K562 (cell line): ENCODE measurements around the gene ZNF672. TPM values are rescaled to one million over a fixed set of nuclear protein-coding genes. Genes with fewer than 3 reads are reported as not detected.

Experiments
- BHLHE40 ChIP-seq: IDR thresholded peaks from 2 replicates; pipeline ENCODE4 v1.6.1; 2011; ENCODE audit warnings: low read length, improper control_type of control experiment
- CLOCK ChIP-seq: fragments of 250-450 bp; sonication (Bioruptor Pico); IDR thresholded peaks from 2 replicates; pipeline ENCODE4 v1.4.0; 2020; ENCODE audit warnings: mild to moderate bottlenecking, moderate library complexity, borderline replicate concordance
- CTCF ChIP-seq, 3 experiments: IDR thresholded peaks in 2 of 3; conservative IDR thresholded peaks in 1 of 3; 2 replicates each; pipeline ENCODE4 v1.5.1; 2011 to 2012; ENCODE audit warnings: low read length in 3 of 3, mild to moderate bottlenecking in 3 of 3, control low read depth in 2 of 3, improper control_type of control experiment in 1 of 3, inconsistent platforms in 1 of 3, low read depth in 1 of 3, mixed read lengths in 1 of 3, moderate library complexity in 1 of 3; ENCODE audit not compliant: insufficient read depth in 2 of 3
- E2F5 ChIP-seq: sonication (generic); formaldehyde crosslinking; IDR thresholded peaks from 2 replicates; pipeline ENCODE4 v1.8.0; 2022; ENCODE audit warnings: mild to moderate bottlenecking, missing genetic modification reagents
- ELF1 ChIP-seq: fragments of 200-800 bp; sonication (Bioruptor generic); IDR thresholded peaks from 2 replicates; pipeline ENCODE4 v1.6.1; 2016; ENCODE audit warnings: missing genetic modification characterization, missing compliant biosample characterization
- EP300 ChIP-seq: IDR thresholded peaks from 2 replicates; pipeline ENCODE4 v1.6.1; 2012; ENCODE audit warnings: low read length, improper control_type of control experiment
- FOXK2 ChIP-seq, 2 experiments: fragments of 450-650 bp; IDR thresholded peaks in 1 of 2; conservative IDR thresholded peaks in 1 of 2; 2 replicates each; pipeline ENCODE4 v1.6.1; 2016; ENCODE audit warnings: low read depth in 2 of 2, mild to moderate bottlenecking in 1 of 2
- MAFK ChIP-seq: IDR thresholded peaks from 2 replicates; pipeline ENCODE4 v1.6.1; 2011; ENCODE audit warnings: low read length, improper control_type of control experiment
- MAX ChIP-seq: sonication (generic); formaldehyde crosslinking; IDR thresholded peaks from 2 replicates; pipeline ENCODE4 v1.9.0; 2022; ENCODE audit warnings: mild to moderate bottlenecking, missing genetic modification reagents
- NELFE ChIP-seq: IDR thresholded peaks from 2 replicates; pipeline ENCODE4 v1.6.1; 2011; ENCODE audit warnings: mild to moderate bottlenecking; ENCODE audit not compliant: insufficient read depth, insufficient read length
- STAT6 ChIP-seq: sonication (generic); formaldehyde crosslinking; IDR thresholded peaks from 2 replicates; pipeline ENCODE4 v1.8.1; 2023; ENCODE audit warnings: mild to moderate bottlenecking, missing genetic modification reagents
- UBTF ChIP-seq, 2 experiments: IDR thresholded peaks; 2 replicates each; pipeline ENCODE4 v1.6.1; 2012; ENCODE audit warnings: improper control_type of control experiment in 2 of 2, low read depth in 2 of 2, low read length in 2 of 2, borderline replicate concordance in 1 of 2
- ZKSCAN3 ChIP-seq: fragments of 250-450 bp; sonication (Bioruptor Pico); IDR thresholded peaks from 2 replicates; pipeline ENCODE4 v1.4.0; 2020
- ZNF436 ChIP-seq: fragments of 250-450, 450-650 bp; sonication (Bioruptor Pico); formaldehyde crosslinking; IDR thresholded peaks from 2 replicates; pipeline ENCODE4 v1.7.0; 2020; ENCODE audit warnings: mild to moderate bottlenecking
- ZNF77 ChIP-seq: fragments of 250-450 bp; sonication (Bioruptor Pico); IDR thresholded peaks from 2 replicates; pipeline ENCODE4 v1.5.0; 2020
- polyA plus RNA-seq, 8 experiments: library from polyadenylated mRNA; depleted of rRNA in 4 of 8; stranded (reverse) in 5 of 8; unstranded in 3 of 8; fragments of >200 nt; fragmentation: Nextera tagmentation in 2 of 8; fragmentation: Illumina TruSeq in 1 of 8; extraction: Ambion mirVana in 2 of 8; extraction: Trizol in 1 of 8; gene quantifications; 2 replicates each; pipeline versions ENCODE4 v1.2.1 to v1.2.3, GENCODE V29; 2011 to 2014; ENCODE audit warnings: inconsistent platforms in 1 of 8, missing spikeins in 1 of 8
- total RNA-seq, 7 experiments: library from RNA; depleted of rRNA in 6 of 7; stranded (reverse); fragments of >200 nt in 6 of 7; fragmentation: Illumina TruSeq in 2 of 7; extraction: Trizol in 2 of 7; gene quantifications; 2 replicates each; pipeline versions ENCODE4 v1.2.1 to v1.2.3, GENCODE V29; 2011 to 2021; ENCODE audit warnings: low replicate concordance in 1 of 7

The ZNF672 gene
- total and polyA plus RNA-seq, 9 of the 15 experiments (the other 6 are each of a cell fraction or from before 2014, with no cell fraction given) = 1.9 to 57.9 (median 24.1) TPM

- TF ChIP-seq E2F5 (CRISPR knock-in tag) = no peak
- peak; percentile 46; the same call in 1 of the 2 replicates for TF ChIP-seq BHLHE40
- no peak for TF ChIP-seq MAX
- no peak for TF ChIP-seq CTCF (IDR thresholded peaks at IDR 0.05 in 2 of 3, conservative IDR thresholded peaks at IDR 0.05 in 1 of 3; ENCODE audit: insufficient read depth in 2 of 3, low read depth in 1 of 3, low read length in 3 of 3)
- TF ChIP-seq NELFE = no peak
- no peak for TF ChIP-seq ZNF77 (CRISPR knock-in tag)
- 0 out of 2 replicates have a peak, but pooled peaks have one; percentile 11 for TF ChIP-seq ELF1 (tag)
- no peak for TF ChIP-seq ZNF436 (CRISPR knock-in tag)
- no peak for TF ChIP-seq MAFK
- TF ChIP-seq CLOCK (CRISPR knock-in tag) = no peak
- peak; percentile 18 to 72; a peak in 1 of 4 replicates for TF ChIP-seq UBTF (IDR thresholded peaks at IDR 0.05; ENCODE audit: borderline replicate concordance in 1 of 2, low read depth in 2 of 2, low read length in 2 of 2)
- no peak for TF ChIP-seq ZKSCAN3 (CRISPR knock-in tag)
- no peak for TF ChIP-seq FOXK2 (conservative IDR thresholded peaks at IDR 0.05 in 1 of 2, IDR thresholded peaks at IDR 0.05 in 1 of 2; ENCODE audit: low read depth in 2 of 2)
- peak; percentile 7; the same call in 1 of the 2 replicates for TF ChIP-seq EP300
- no peak for TF ChIP-seq STAT6
Observed at GRCh38 chr1:248837781-248838356, at the start of gene ZNF672 (continued).
